Ramos (cell line): ENCODE data around the gene OVOL3.

Experiments
- in situ Hi-C: fragments of 300-500 bp; cut with MboI; formaldehyde crosslinking; loops from one replicate; pipeline ENCODE4 v1.14.3; 2022; ENCODE audit warnings: low sequenced_read_pairs; ENCODE audit not compliant: unreplicated experiment

The OVOL3 gene

DNA sequence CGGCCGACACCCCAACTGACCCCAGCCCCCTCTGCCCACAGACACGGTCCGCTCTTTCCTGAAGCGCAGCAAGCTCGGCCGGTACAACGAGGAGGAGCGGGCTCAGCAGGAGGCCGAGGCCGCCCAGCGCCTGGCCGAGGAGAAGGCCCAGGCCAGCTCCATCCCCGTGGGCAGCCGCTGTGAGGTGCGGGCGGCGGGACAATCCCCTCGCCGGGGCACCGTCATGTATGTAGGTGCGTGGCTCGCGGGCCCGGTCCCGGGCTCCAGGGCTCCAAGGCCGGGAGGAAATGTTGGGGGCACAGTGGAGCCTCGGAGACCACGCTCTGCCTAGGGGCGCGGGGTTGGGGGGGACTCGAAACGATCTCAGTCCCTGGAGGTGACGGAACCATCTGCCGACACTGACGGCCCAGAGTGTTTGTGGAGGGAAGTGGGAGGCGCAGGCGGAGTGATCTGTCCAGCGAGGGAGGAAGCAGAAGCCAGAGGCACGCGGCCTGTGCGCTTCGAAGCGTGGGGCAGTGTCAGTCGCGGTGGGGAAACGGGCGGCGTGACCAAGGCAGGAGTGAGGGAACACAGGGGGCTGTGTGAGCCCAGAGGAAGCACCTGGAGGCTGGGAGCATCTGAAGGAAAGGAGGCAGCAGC lies 10.7 kb downstream of the OVOL3 start:
- in situ Hi-C loops, result no loop called here

DNA sequence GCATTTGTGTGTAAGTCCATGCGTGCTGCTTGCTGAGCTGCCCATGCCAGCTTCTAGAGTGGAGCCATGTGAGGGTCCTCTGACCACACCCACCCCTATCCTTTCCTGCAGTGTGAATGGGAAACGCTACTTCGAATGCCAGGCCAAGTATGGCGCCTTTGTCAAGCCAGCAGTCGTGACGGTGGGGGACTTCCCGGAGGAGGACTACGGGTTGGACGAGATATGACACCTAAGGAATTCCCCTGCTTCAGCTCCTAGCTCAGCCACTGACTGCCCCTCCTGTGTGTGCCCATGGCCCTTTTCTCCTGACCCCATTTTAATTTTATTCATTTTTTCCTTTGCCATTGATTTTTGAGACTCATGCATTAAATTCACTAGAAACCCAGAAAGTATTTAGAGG lies 14.6 kb downstream of the OVOL3 start:
- in situ Hi-C loops, result no loop called here

DNA sequence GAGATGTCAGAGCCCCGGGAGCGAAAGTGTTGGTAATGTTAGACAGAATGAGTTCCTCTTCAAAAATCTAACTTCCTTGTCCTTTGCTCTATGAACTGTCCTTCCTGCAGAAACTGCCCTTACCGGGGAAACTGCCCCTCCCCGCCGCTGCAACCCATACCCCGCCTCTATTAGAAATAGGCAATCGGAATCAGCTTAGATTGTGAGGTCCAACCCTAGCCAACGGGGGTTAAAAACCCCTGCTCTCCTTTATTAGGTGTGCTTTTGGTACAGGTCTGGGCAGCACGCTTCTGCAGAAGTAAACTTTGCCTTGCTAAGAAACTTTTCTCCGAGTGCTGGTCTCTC lies 17.4 kb downstream of the OVOL3 start:
- in situ Hi-C loops, result no loop called here

DNA sequence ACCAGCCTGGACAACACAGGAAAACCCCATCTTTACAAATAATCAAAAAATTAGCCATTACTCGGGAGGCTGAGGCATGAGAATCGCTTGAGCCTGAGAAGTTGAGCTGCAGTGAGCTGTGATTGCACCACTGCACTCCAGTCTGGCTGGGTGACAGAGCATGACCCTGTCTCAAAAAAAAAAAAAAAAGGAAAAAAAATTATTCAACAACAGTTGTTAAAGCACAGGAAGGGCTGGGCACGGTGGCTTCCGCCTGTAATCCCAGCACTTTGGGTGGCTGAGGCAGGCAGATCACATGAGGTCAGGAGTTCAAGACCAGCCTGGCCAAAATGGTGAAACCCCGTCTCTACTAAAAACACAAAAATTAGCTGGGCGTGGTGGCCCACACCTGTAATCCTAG lies 20.3 kb downstream of the OVOL3 start:
- in situ Hi-C loops, result loop anchor here (5.0 kb wide), 1 partner anchor 41 kb away; no protein-coding TSS in a partner anchor

DNA sequence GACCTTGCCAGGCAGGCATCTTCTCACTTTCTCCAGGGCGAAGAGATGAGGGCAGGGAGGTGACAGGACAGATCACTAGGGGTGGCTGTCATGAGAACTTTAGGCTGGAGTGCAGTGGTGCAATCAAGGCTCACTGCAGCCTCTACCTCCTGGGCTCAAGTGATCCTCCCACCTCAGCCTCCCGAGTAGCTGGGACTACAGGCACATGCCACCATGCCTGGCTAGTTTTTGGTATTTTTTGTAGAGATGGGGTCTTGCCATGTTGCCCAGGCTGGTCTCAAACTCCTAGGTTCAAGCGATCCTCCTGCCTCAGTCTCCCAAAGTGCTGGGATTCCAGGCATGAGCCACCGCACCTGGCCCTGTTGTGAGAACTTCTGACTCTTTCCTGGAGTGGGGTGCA lies 23.9 kb downstream of the OVOL3 start:
- in situ Hi-C loops, result loop anchor here (5.0 kb wide), 1 partner anchor 37 kb away; no protein-coding TSS in a partner anchor

DNA sequence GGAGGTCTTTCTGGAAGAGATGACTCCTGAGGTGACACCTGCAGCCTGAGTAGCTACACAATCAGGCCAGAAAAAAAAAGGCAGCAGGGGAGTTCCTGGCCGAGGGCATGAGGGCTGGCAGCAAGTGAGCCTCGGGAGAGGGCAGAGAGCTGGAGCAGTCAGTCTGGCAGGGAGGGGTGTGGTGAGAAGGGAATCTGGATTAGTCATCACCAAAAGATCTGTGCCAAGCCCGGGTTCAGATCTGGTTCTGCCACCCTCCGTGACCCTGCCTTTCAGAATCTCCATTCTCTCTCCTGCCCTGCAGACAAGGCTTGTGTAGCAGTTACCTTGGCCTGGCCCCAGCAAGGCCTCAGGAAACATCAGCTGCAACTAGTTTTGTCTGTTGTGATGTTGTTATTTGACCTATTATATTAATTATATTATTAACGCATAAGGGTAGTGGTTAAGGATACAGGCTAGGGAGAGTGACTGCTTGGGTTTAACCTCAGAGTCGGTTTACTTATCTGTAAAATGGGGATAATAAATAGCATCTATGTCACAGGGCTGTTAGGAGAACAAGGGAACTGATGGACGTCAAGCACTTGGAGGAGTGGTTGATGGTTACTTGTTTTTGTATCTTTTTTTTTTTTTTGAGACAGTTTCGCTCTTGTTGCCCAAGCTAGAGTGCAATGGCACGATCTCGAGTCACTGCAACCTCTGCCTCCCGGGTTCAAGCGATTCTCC lies 26.2 kb downstream of the OVOL3 start:
- in situ Hi-C loops, result no loop called here

DNA sequence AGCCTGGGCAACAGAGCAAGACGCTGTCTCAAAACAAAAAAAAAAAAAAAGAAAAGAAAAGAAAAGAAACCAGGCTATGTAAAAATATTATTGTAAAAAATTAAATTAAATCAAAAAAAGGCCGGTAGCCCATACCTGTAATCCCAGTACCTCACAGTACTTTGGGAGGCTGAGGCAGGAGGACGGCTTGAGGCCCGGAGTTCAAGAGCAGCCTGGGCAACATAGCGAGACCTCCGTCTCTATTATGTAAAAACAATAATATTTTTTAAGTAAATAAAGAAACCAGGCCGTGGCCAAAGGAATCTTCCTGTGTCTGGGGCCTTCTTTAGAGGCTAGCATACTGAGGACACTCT lies 28.2 kb downstream of the OVOL3 start:
- in situ Hi-C loops, result no loop called here

DNA sequence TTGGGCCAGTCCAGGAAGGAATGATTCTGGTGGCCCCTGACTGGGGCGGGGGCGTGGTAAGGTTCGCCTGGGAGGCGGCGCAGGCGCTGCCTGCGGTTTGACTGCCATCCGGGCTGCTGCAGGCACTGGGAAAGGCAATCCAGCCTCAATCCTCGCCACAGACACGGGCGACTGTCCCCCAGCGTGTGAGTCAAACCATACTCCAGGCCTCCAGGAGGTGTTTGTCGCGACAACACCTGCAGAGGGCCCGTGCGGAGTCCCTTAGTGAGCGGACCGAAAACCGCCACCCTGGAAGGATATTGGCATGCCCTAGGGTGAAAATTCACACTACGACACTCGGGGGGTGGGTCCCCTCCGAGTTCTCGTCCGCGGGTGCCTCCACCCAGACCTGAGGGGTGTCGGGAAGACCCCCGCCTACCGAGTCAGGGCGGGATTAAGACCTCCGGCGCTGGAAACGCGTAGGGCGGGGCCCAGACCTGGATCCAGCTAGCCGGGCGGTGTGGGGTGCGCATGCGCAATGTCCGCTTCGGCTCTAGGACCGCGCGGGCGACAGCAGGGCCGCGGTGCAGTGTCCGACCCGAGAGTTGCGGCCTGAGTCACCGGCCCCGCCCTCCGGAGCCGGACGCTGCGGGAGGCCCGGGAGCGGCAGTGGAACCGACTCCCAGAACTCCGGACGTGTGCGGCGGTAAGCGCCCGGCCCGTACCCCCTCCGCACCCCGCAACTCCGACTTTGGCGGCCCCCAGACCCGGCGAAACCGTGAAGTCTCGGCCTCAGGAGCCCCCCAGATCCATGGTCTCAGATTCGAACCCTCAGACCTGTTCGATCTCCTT lies 28.7 kb downstream of the OVOL3 start, which contains the start of gene CAPNS1:
CAPNS1 (plus strand) TSS at position 594 of the 831 bp plus-strand sequence. CDS start 946 bp downstream, outside the sequence.
- in situ Hi-C loops, result no loop called here

DNA sequence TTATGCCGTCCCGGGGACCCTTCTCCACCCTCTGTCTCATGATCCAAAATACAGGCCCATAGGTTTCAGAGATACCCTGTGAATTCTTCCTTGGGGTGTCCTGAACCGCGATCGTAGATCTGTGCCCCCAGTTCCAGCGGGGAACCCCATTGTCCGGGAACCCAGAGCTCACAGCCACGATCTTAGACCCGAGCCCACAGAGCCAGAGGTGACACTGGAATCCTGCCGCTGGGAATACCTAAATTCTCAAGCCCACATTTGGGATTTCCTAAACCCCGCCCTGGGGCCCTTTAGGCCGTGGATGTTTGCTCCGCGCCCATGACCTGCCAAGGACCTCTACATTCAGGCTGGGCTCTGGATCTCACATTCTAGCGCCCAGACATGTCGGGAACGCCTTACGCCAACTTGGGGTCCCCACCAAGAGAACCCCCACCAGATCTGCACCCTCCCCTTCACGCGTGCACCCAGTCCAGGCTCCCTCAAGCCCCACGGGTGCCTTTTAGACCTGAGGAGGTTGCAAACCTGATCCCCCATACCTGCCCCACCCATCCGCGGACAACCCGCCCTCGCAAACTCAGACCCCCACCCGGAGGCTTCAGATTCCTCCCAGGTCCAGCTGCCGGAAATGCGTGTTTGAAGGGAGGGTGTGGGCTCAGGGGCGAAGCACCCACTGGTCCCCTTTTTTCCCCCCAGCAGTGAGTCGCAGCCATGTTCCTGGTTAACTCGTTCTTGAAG lies 29.5 kb downstream of the OVOL3 start:
- in situ Hi-C loops, result no loop called here

DNA sequence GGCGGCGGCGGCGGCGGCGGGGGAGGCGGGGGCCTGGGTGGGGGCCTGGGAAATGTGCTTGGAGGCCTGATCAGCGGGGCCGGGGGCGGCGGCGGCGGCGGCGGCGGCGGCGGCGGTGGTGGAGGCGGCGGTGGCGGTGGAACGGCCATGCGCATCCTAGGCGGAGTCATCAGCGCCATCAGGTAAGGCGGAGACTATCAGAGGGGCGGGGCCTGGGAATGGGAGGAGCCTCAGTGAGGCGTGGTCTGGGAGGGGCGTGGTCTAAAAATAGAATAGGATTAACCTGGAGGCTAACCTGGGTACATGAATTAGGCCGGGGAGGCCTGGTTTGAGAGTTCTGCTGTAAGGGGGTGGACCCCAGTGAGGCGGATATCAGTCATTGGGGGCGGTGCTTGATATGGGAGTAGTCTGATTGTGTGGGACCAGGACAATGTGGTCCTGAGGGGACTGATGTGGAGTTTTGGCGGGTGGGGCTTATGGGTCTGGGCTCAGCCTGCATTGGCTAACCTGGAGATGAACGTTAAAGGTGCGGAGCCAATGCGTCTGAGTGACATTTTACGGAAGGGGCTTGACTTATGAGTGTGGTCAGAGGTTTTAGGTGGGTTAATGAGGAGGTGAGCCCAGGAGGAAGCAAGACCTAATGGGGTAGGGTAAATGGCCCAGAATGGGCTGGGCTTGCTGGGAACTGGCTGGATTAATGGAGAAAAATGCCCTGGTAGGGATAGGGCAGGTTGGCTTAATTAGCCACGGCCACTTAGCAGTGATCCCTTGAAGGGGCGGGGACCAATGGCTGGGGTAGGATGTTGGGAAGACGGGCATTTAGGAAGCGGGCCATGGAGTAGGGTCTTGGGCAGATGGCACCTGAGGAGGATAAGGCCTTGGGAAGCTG lies 30.3 kb downstream of the OVOL3 start:
- in situ Hi-C loops, result no loop called here

DNA sequence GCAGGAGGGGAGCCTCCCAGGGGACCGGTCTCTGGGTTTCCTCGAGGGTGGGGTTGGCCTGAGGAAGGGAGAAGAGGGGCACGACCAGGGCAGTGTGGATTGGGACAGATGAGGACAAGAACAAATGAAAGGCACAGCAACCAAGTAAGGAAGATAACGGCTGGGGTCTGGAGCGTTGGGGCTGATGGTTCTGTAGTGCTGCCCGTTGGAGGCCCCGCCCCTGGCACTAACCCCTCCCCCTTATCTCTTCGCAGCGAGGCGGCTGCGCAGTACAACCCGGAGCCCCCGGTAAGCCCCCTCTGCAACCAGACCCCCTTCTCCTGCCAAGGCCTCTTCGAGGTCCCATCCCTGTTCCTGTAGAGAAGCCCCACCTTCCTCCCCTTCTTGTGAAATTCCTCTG lies 31.1 kb downstream of the OVOL3 start:
- in situ Hi-C loops, result no loop called here

DNA sequence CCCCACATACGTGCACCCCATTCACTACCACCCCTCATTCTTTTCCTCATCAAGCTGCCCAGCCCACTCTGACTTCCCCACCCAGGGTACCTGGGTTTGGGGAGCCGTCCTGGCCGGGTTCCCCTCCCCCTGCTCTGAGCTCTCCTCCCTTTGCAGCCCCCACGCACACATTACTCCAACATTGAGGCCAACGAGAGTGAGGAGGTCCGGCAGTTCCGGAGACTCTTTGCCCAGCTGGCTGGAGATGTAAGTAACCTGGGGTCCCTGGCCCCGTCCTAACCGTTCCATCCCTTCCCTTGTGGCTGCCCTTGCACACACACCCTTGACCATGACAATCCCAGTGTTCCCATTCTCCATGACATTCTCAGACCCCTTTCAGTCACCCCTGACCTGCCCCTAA lies 31.6 kb downstream of the OVOL3 start:
- in situ Hi-C loops, result no loop called here

DNA sequence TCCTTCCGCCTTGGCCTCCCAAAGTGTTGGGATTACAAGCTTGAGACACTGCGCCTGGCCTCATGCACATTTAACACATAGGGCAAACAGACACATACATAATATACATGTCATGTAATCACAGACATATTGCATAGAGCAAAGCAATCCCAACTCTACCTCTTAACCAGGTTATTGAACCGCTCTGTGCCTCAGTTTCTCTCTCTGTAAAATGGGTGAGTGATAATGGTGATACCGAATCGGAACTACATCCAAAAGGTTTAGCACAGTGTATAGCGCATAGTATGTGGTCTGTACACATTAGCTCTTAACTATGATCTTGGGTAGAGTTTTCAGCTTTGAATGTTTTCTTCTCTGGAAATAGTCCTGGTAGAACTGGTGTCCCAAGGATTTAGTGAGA lies 33.7 kb downstream of the OVOL3 start:
- in situ Hi-C loops, result no loop called here

DNA sequence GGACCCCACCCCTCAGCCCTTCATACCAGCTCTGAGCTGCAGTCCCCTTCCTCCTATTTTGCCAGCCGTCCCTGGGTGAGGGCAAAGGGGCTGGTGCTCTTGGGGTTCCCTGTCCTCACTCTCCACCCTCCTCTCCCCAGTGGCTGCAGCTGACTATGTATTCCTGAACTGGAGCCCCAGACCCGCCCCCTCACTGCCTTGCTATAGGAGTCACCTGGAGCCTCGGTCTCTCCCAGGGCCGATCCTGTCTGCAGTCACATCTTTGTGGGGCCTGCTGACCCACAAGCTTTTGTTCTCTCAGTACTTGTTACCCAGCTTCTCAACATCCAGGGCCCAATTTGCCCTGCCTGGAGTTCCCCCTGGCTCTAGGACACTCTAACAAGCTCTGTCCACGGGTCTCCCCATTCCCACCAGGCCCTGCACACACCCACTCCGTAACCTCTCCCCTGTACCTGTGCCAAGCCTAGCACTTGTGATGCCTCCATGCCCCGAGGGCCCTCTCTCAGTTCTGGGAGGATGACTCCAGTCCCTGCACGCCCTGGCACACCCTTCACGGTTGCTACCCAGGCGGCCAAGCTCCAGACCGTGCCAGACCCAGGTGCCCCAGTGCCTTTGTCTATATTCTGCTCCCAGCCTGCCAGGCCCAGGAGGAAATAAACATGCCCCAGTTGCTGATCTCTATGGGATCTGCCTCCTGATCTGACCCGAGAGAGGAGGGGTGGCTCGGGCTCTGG lies 38.9 kb downstream of the OVOL3 start:
- in situ Hi-C loops, result no loop called here

DNA sequence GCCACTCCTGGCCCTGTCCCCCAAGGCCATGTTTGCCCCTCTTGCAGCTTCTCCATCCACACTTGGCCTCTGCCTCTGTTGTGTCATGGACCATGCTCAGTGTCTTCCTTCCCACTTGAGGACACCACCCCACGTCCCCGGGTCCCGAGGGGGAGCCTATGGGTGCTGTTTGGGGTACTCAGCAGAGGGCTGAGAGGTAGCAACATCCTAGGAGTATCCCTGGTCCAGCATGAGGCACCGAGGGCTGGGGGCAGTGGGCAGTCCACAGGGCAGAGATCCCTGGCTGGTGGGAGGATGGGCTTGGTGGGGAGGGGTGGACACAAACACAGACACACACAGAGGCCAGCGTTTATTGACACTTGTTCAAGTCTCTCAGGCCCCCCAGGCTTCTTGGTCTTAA lies 39.6 kb downstream of the OVOL3 start:
- in situ Hi-C loops, result no loop called here

DNA sequence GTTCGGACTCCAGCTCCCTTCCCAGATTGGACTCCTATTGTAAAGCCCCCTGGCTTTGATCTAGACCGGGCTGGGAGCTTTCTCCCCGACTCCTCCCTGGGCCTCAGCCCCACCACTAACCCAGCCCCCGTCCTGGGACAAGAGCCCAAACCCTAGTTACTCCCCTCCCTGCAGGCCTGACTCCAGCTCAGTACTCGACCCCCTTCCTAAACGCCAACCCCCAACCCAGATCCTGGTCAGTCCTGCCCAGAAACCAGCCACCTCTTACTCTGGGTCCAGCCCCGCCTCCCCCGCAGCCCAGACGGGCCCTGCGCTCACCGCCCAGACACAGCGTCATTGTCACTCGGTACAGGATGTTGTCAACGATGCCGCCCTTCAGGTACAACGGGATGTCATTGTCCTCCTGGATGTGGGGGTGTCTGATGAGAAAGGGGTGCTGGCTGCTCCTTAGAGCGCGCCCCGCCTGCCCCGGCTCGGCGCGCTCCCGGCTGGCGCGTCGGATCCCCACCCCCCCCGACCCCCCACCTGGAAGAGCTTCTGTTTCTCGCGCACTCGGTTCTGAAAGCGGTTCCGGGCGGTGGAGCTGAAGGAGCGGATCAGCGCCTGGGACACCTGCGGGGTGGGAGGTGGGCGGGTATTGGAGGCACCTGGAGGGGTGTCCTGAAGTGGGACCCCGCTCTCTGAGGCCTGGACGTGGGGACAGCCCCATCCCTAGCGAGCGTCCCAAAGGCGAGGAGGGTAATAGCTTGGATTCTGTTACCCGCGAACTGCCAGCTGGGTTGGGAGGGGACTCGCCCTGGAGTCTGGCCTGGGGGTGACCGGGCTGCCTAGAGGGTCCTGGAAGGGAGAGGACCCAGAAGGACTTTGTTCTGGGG lies 40.4 kb downstream of the OVOL3 start:
- in situ Hi-C loops, result no loop called here

DNA sequence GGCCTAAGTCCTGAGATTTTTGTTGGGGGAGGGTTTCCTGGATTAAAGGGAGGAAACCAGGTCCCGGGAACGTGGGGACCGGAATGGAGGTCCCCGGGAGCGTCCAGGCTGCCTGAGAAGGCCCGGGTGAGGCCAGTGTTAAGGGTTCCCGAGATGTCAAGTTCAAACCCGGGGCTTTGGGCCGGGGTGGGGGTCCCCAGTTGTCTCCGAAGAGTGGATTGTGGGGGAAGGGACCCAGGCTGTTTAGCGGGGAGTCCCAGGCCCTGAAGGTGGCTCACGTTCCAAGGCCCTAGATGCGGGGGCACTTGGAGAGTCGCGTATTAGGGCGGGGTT lies 41.0 kb downstream of the OVOL3 start:
- in situ Hi-C loops, result no loop called here
